ENCODE results near the gene FBLN2.

FBLN2 gene

GRCh38 chr3:13657660-13658435, 108.9 kb downstream of the FBLN2 start:
- H3K4me2 ChIP-seq, result no peak overlapping the region
- no peak overlapping the region for H3K27ac ChIP-seq
- no peaks in the 10 kb centered on the region for H3K4me1 ChIP-seq (ENCODE audit: low read depth, poor library complexity, severe bottlenecking)
- no peaks in the 10 kb centered on the region for H3K79me2 ChIP-seq (ENCODE audit: insufficient read depth, low read depth)
- H3K9ac ChIP-seq, result no peak overlapping the region
- no peak overlapping the region for H2AFZ ChIP-seq (ENCODE audit: low read depth)
- H3K4me3 ChIP-seq (IDR thresholded peaks at IDR 0.05; ENCODE audit: insufficient read depth, low read depth, low read length), result no peak overlapping the region
- peak; percentile 63 for TF ChIP-seq CTCF (conservative IDR thresholded peaks at IDR 0.05; ENCODE audit: low read depth, low read length)
- no peaks in the 10 kb centered on the region for H4K20me1 ChIP-seq (ENCODE audit: insufficient read depth)
- peaks cover 11% of the 10 kb centered on the region; the same call in 1 of the 2 replicates for H3K27me3 ChIP-seq (ENCODE audit: insufficient read depth, low read depth)
- H3K36me3 ChIP-seq (ENCODE audit: insufficient read depth), result no peaks in the 10 kb centered on the region

- H3K79me2 ChIP-seq (ENCODE audit: insufficient read depth, low read depth), result no peaks in the 10 kb centered on the region
- no peak overlapping the region for H3K4me2 ChIP-seq
- TF ChIP-seq CTCF (conservative IDR thresholded peaks at IDR 0.05; ENCODE audit: low read depth, low read length), result no peak
- H3K4me3 ChIP-seq (IDR thresholded peaks at IDR 0.05; ENCODE audit: insufficient read depth, low read depth, low read length), result no peak overlapping the region
- H3K27me3 ChIP-seq (ENCODE audit: insufficient read depth, low read depth), result peaks cover 11% of the 10 kb centered on the region; the same call in 1 of the 2 replicates
- no peaks in the 10 kb centered on the region for H3K36me3 ChIP-seq (ENCODE audit: insufficient read depth)
- H3K4me1 ChIP-seq (ENCODE audit: low read depth, poor library complexity, severe bottlenecking), result no peaks in the 10 kb centered on the region
- H2AFZ ChIP-seq (ENCODE audit: low read depth), result no peak overlapping the region
- H3K9ac ChIP-seq, result no peak overlapping the region
- no peak overlapping the region for H3K27ac ChIP-seq
- H4K20me1 ChIP-seq (ENCODE audit: insufficient read depth), result no peaks in the 10 kb centered on the region
These were observed 109.8 kb downstream of the FBLN2 start for GRCh38 chr3:13658681-13659080.

GRCh38 chr3:13659221-13659969, 110.5 kb downstream of the FBLN2 start:
- Histone ChIP-seq H3K36me3 (ENCODE audit: insufficient read depth) (no peaks in the 10 kb centered on the region), H3K9ac (no peak overlapping the region), H3K4me1 (ENCODE audit: low read depth, poor library complexity, severe bottlenecking) (no peaks in the 10 kb centered on the region), H3K27me3 (ENCODE audit: insufficient read depth, low read depth) (peaks cover 11% of the 10 kb centered on the region; the same call in 1 of the 2 replicates), H4K20me1 (ENCODE audit: insufficient read depth) (no peaks in the 10 kb centered on the region), H3K27ac (no peak overlapping the region), H3K79me2 (ENCODE audit: insufficient read depth, low read depth) (no peaks in the 10 kb centered on the region), H2AFZ (ENCODE audit: low read depth) (no peak overlapping the region), H3K4me2 (no peak overlapping the region), H3K4me3 (IDR thresholded peaks at IDR 0.05; ENCODE audit: insufficient read depth, low read depth, low read length) (no peak overlapping the region)
- TF ChIP-seq CTCF (conservative IDR thresholded peaks at IDR 0.05; ENCODE audit: low read depth, low read length), result no peak

GRCh38 chr3:13660042-13660874, 111.3 kb downstream of the FBLN2 start:
- Histone ChIP-seq H3K27me3 (ENCODE audit: insufficient read depth, low read depth) (peaks cover 11% of the 10 kb centered on the region; the same call in 1 of the 2 replicates), H2AFZ (ENCODE audit: low read depth) (no peak overlapping the region), H4K20me1 (ENCODE audit: insufficient read depth) (no peaks in the 10 kb centered on the region), H3K4me2 (no peak overlapping the region), H3K4me1 (ENCODE audit: low read depth, poor library complexity, severe bottlenecking) (no peaks in the 10 kb centered on the region), H3K79me2 (ENCODE audit: insufficient read depth, low read depth) (no peaks in the 10 kb centered on the region), H3K9ac (no peak overlapping the region), H3K27ac (no peak overlapping the region), H3K36me3 (ENCODE audit: insufficient read depth) (no peaks in the 10 kb centered on the region), H3K4me3 (IDR thresholded peaks at IDR 0.05; ENCODE audit: insufficient read depth, low read depth, low read length) (no peak overlapping the region)
- TF ChIP-seq CTCF (conservative IDR thresholded peaks at IDR 0.05; ENCODE audit: low read depth, low read length), result no peak
